DMS153 treated with DMSO at 0.1 percent for 48 hours (cell line): ENCODE data around the gene SCN4B.
"Not testable (repeated sequence)": the region's sequence is repeated elsewhere in the genome, so short reads cannot be mapped to it uniquely, and the experiment has no call there.

Experiments used
- DNase-seq: peaks from one replicate; lab custom pipeline; 2025; ENCODE audit not compliant: unreplicated experiment; lab: John Stamatoyannopoulos, UW

SCN4B gene, protein sequence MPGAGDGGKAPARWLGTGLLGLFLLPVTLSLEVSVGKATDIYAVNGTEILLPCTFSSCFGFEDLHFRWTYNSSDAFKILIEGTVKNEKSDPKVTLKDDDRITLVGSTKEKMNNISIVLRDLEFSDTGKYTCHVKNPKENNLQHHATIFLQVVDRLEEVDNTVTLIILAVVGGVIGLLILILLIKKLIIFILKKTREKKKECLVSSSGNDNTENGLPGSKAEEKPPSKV

DNA sequence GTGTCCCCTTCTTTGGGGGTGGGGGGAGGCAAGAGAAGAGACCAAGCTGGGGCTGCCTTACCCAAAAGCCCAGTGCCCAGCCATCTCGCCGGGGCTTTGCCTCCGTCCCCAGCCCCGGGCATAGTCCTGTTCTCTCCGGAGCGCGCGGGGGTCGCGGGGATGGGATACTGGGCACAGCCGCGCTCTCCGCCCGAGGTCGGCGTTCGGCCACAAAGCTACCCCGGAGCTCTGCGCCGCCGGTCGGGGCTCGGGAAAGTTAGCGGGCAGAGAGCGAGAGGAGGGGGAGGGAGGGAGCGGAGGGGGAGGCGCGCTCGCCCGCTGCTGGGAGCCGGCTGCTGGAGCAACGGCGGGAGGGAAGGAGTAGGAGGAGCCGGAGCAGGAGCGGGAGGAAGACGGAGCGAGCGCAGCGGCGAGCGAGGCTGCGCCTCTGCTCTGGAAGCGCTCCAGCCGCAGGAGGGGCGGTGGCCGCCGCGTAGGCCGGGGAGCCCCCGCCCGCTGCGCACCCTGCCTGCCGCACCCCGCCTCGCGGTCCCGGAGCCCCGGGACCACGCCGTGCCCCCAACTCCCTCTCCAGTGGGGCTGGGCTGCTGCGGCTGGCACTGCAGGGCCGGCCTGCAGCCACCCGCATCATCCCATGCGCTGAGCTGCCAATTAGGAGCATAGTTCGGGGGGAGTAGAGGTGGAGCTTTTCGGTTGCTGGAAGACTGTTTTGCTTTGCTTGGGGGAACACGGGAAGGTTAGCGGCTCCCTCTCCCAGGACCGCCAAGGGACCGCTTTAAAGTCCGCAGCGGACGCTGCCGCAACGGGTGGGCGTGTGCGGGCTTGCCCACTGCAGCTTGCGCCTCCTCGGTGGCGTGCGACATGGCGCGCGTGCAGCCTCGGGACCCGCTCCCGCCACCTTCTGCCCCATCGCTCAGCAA is at the start of gene SCN4B:
Gene SCN4B (minus strand): TSS at position 272 of the 920 bp plus-strand sequence. CDS start 150 bp downstream, at position 122.
- peak; percentile 23 for DNase-seq

DNA sequence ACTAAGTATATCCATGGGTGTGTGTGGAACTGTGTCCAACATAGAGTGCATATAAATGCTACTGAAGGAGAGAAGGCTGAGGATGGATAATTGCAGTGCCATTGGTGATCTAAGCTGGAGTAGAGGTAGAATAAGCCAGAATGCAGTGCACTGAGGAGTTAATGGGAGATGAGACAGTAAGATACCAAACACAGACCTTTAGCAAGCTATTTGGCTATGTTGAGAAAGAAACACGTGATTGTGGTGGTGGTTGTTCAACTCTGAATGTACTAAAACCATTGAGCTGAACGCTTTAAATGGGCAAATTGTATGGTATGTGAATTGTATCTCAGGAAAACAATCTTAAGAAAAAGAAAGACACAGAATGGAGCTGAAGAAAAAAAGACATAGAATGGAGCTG is 49.3 kb upstream of the SCN4B start:
- DNase-seq = no peak

DNA sequence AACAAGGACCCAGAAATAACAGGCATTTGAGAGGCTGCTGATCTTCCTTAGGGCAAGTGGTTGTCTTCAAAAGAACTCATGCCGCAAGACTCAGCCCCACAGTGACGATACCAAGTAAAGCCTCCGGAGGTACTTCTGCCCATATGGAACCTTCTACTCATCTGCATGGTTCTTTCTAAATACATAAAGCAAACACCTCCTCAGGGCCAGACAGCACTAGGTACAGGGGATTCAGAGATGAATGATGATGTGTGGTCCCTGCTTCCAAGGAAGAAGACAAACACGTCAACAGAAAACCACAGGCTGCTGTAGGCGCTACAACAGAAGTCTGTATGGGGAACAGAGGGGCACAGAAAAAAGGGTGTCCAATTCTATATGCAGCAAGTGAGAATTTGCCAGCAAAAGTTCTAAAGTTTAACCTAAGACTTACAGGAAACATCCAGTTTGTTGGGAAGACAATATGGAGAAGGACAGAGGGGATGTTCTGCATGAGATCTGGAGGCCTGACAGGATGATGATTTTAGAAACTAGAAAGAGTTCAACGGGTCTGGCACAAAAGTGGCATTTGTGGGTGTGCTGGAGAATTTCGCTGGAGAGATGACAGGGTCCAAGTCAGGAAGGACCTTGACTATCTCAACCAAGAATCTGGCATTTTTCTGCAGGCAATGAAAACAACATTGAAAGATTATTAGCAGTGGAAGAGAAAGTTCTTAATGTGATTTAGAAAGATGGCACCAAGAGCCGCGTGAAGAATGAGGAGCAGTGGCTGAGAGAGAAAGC is 48.5 kb upstream of the SCN4B start:
- no peak for DNase-seq

DNA sequence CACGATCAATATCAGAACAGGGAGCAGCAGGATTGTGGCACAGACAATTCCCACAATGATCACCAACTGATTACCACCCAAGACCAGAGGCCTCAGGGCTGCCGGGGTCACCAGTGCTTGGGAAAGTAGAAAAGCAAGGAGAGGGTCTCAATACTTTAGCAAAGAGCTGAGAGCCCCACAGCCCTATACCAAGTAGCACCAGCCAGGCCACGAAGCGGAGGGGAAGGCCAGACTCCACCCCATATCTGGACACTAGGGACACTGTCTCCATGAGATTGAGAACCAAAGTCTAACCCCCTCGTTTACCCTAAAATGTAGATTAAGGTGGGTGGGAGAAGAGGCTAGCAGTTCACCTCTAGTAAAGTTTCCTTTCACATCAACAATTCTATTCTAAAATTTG is 47.9 kb upstream of the SCN4B start:
- no peak for DNase-seq

DNA sequence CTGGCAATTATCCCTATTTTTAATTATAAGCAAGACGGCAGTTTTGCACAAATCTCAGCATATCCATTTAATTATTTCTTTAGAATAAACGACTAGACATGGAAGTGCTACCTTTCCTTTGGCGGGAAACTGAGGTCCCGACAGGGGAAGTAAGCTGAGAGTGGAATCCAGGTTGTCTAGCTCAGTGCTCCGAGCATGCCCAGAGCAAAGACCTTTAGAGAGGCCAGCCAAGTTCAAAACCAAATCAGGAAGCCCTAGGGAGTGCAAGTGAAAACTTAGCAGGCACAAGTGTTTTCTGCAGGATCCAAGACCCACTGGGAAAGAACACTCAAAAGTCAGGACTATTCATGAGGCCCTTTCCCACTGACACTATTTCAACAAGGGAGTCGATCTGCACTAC is 46.5 kb upstream of the SCN4B start:
- no peak for DNase-seq

DNA sequence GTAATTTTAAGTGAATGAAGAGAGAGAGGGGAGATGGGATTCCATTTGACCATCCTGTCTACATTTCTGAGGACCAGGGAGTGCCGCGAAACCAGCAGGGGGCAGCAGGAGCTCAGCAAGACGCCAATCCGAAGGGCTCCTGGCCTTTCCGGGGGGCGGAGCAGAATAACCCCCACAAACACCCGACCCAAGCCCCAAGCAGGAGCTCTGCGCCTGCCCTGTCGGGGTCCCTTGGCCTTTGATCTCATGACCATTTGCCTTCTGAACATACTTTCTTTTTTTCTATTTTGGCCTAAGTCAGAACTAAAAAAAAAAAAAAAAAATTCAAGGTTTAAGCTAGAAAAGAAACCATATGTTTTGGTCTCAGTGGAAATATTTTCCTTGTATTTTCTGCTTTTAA is 45.7 kb upstream of the SCN4B start:
- DNase-seq = peak; percentile 50

DNA sequence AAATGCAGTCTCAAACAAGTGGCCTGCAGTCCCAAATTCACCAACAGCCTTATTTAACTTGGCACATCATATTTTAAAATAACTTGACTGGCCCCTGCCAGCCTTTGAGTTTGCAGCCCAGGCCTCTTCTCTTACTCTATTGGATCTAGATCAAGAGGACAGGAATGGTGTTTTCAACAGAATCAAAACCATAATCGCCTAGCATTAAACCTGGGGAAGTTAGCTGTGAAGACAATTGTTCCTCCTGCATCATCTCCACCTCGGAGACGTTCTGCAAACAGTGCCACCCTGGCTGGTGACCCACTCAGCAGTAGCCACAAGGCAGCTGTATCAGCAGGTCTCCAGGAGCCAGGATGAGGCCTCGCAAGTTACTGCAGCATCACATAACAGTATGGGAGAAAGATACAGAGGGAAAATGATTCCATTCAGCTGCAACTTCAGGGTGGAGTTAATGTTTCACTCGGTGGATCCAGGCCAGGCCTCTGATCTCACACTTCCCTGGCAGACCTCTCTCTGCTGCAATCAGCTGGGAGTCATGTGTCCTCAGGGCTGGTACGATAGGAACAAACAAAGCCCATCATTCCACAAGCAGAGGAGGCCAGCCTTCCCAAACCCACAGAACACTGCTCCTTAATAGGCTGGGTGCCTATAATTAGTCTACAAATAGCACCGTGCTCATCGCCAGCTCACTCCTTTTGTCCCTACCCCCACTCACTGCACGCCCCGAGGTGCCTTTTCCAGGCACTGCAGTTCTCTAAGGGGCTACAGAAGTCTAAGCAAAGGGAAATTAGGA is 42.4 kb upstream of the SCN4B start:
- no peak for DNase-seq

DNA sequence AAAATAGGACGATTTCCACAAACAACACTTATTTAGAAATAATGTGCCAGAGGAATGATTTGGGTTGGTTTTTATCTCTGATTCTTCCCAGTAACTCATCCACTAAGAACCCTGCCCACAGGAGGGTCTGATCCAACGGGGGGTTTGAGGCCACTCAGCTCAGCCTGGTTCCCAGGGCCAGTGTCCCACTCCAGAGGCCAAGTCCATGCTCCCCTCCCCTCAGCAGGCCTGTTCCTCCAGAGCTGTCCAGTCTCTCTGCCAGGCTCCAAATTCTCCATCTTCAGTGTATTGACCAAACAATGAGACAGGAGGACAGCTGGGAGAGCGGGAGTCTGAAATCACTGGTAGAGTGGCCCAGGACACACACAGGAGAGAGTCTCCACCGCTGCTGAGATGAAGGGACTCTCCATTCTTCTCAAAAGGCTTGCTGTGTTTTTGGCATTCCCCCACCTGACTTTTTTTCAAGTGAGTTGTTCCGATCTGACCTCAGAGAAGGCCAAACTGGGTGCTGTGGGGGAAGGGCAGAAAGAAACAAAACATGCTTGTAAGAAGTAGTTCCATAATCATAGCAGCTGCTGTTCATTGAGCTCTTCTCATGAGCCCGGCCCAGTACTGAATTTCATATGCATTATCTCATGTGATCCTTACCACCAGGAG is 41.4 kb upstream of the SCN4B start:
- no peak for DNase-seq

DNA sequence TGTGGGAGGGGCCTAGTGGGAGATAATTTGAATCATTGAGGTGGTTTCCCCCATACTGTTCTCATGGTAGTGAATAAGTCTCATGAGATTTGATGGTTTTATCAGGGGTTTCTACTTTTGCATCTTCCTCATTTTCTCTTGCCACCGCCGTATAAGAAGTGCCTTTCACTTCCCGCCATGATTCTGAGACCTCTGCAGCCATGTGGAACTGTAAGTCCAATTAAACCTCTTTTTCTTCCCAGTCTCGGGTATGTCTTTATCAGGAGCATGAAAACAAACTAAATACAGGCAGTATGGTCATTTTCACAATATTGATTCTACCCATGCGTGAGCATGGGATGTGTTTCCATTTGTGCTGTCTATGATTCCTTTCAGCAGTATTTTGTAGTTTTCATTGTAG is 40.2 kb upstream of the SCN4B start:
- DNase-seq = not testable (repeated sequence)

DNA sequence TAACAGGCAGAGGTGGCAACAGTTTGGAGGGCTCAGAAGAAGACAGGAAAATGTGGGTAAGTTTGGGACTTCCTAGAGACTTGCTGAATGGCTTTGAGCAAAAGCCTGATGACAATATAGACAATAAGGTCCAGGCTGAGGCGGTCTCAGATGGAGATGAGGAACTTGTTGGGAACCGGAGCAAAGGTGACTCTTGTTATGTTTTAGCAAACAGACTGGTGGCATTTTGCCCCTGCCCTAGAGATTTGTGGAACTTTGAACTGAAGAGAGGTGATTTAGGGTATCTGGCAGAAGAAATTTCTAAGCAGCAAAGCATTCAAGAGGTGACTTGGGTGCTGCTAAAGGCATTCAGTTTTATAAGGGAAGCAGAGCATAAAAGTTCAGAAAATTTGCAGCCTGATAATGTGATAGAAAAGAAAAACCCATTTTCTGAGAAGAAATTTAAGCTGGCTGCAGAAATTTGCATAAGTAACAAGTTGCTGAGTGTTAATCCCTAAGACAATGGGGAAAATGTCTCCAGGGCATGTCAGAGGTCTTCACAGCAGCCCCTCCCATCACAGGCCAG is 38.4 kb upstream of the SCN4B start:
- not testable (repeated sequence) for DNase-seq

DNA sequence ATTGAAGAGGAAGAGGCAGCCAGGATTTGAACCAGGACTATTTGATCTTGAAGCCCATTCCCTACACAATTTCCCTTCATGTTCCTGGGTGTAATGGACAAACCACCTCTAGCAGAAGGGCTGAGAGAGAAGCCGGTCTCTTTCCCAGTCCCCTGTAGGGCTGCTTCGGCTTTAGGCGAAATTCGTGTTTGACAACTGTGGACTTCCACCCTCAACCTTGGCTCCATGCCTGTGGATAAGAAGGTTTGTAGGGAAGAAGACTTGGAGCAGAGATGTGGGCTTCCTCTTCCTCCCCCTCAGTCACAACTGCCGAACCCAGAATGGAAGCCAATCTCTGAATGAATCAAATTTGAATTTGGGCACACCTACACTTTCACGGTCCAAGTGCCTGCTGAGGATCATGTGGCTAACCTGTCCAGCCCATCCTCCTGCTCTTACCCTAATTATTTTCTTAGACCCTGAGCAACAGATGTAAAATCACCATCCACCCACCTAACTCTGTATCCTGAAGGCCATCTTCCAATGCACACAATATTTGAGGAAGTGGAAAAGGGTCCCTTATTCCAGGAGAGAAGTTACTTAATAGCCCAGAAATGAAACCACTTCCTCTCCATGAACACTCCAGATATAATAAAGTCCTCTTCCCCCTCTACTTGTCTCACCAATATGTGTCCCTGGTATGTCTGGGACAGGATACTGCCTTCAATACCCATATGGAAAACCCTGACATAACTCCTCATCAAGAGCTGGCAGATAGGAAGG is 33.9 kb upstream of the SCN4B start:
- no peak for DNase-seq

DNA sequence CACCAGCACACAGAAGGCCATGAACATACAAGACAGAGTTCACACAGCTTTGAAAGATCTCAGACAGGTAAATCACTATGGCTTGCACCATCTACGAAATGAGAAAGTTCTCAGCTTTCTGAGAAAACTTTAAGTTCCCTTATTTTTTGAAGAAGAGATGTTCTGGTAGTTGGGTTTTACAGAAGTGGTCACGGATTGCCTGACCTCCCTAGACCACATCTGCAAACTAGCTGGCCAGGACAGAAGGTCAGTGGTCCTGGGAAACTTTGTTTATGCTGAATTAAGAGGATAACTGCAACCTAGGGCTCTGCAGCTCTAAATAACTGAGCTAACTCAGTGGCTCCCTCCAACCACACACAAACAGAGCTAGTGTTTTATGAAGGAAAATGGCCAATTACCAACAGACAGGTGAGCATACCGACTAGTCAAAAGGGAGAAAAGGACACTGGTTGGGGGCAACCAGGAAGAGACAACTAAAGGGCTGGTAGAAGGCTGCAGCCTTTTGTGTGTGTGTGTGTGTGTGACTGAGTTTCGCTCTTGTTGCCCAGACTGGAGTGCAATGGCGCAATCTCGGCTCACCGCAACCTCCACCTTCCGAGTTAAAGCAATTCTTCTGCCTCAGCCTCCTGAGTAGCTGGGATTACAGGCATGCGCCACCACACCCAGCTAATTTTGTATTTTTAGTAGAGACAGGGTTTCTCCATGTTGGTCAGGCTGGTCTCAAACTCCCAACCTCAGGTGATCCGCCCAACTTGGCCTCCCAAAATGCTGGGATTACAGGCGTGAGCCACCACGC is 32.4 kb upstream of the SCN4B start:
- no peak for DNase-seq

DNA sequence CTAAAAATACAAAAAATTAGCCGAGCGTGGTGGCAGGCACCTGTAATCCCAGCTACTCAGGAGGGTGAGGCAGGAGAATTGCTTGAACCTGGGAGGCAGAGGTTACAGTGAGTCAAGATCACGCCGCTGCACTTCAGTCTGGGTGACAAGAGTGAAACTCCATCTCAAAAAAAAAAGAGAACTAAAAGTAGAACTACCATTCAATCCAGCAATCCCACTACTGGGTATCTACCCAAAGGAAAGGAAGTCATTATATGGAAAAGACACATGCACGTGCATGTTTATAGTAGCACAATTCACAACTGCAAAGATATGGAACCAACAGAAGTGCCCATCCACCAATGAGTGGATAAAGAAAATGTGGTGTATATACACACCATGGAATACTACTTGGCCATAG is 31.1 kb upstream of the SCN4B start:
- DNase-seq = not testable (repeated sequence)

DNA sequence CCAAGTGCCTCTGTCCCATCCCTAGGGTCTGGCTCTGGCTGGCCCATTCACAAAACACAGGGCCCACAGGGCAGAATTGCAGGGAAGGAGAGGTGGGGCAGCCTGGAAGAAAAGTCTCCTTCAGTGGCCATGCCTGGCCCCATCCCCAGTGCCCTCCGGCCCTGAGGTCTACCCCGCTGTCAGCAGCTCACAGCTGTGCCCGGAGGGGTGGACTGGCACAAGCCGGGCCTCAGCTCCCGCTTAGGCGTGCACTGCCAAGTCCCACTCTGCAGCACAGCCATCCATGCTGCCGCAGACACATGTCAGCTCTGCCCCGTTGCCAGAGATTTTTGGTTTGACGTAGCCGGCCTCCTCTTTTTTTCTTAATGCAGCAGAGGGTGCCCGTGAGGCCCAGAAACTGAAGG is 27.7 kb upstream of the SCN4B start:
- DNase-seq = no peak

DNA sequence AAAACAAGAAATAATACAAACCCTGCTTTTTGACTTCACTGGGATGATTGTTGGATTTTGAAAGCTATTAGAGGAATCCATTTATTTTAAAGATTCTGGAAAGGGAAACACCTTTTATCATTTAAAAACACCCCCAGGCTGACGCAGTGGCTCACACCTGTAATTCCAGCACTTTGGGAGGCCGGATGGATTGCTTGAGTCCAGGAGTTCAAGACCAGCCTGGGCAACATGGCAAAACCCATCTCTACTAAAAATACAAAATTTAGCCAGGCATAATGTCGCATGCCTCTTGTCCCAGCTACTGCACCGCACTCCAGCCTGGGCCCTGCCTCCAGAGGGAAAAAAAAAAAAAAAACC is 24.1 kb upstream of the SCN4B start:
- DNase-seq = no peak

DNA sequence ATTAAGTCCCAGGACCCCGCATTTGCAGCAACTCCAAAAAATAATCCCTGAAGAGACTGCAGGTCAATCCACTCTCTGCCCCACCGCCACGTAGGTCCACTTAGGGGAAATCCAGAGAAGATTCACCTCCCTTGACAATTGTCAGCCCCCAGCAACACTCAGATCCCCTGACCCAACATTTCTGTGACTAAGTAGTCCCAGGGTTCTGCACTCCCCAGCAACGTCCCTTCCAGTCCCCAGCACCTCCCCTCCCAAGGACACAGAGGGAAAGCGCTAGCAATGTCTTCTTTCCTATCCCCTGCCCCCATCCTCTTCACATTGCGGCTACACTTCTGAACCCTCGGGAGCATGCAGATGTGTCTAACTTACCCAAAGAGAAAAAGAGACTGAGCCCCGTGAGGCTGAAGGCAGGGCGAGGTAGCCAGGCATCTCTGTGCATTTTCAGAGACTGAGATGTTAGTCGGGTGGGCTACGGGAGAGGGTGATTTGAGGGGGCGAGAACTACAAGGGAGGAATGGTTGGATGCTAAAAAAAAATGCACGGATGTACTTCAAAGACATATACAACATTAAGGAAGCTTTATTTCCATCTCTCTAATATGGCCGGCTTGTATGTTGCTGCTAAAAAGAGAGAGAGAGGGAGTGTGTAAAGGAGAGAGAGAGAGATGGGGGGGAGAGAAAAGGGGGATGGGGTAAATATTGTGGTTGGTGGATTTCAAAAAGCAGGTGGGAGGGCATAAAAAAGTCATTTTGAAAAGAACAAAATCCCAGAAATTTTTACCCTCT is 23.6 kb upstream of the SCN4B start, which contains the start of gene SCN2B:
Gene SCN2B (minus strand): TSS at position 647 of the 785 bp plus-strand sequence. CDS start 208 bp downstream, at position 439.
- DNase-seq = no peak
